Measurements from ENCODE around the gene ZNF879. TPM values are rescaled to one million over a fixed set of nuclear protein-coding genes. Genes with fewer than 3 reads are reported as not detected.

Gene ZNF879
- total RNA-seq, 1 experiment from 2014 or later, result 1.3 TPM

DNA sequence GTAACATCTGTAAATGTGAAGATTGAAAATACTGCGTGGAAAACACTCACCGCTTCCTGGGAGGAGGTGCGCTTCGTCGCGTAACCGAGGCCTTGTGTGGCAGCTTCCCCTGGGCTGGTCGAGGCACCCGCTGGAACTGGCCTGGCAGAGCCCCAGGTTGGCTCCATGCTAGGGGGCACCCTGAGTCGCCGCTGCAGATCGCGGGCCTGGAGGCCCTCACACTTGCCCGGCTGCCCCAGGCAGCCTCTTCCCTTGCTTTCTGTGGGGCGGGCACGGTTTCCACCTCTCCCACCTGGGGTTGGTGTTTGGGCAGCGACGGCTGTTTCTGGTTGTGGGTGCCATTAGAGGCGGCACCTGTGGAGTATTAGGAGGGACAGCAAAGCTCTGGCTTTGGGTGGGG, 37.4 kb downstream of the ZNF879 start:
- TF ChIP-seq, protein P1, sequence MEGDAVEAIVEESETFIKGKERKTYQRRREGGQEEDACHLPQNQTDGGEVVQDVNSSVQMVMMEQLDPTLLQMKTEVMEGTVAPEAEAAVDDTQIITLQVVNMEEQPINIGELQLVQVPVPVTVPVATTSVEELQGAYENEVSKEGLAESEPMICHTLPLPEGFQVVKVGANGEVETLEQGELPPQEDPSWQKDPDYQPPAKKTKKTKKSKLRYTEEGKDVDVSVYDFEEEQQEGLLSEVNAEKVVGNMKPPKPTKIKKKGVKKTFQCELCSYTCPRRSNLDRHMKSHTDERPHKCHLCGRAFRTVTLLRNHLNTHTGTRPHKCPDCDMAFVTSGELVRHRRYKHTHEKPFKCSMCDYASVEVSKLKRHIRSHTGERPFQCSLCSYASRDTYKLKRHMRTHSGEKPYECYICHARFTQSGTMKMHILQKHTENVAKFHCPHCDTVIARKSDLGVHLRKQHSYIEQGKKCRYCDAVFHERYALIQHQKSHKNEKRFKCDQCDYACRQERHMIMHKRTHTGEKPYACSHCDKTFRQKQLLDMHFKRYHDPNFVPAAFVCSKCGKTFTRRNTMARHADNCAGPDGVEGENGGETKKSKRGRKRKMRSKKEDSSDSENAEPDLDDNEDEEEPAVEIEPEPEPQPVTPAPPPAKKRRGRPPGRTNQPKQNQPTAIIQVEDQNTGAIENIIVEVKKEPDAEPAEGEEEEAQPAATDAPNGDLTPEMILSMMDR (IDR thresholded peaks at IDR 0.05; ENCODE audit: unreplicated experiment), result no peak
- intact Hi-C loops (cut with micrococcal nuclease), result no loop called here
- CTCF ChIA-PET, result interaction anchor here (0.5 to 0.6 kb wide), 2 partner anchors 22 to 337 kb away, joined by 3 read pairs; no protein-coding TSS in a partner anchor
- POLR2A ChIA-PET, result interaction anchor here (1.2 to 1.4 kb wide), 5 partner anchors 10 to 220 kb away, joined by 3 to 5 read pairs (median 4); no protein-coding TSS in a partner anchor
- H3K27me3 Mint-ChIP-seq (ENCODE audit: insufficient read depth, unreplicated experiment), result no peaks in the 10 kb centered on the region
- no TSS peak for BruUV-seq (replicated peaks)
- peaks cover 42% of the 10 kb centered on the region for H3K9me3 Mint-ChIP-seq (ENCODE audit: unreplicated experiment)
- H3K36me3 Mint-ChIP-seq (ENCODE audit: insufficient read depth, unreplicated experiment), result peaks cover 23% of the 10 kb centered on the region
- no peak overlapping the region for H3K27ac Mint-ChIP-seq (ENCODE audit: low read depth, unreplicated experiment)
- no peak for DNase-seq (ENCODE audit: unreplicated experiment)
- H3K4me3 Mint-ChIP-seq (ENCODE audit: unreplicated experiment), result peak overlapping the region; percentile 83
- H3K4me1 Mint-ChIP-seq (ENCODE audit: insufficient read depth, unreplicated experiment), result no peaks in the 10 kb centered on the region

DNA sequence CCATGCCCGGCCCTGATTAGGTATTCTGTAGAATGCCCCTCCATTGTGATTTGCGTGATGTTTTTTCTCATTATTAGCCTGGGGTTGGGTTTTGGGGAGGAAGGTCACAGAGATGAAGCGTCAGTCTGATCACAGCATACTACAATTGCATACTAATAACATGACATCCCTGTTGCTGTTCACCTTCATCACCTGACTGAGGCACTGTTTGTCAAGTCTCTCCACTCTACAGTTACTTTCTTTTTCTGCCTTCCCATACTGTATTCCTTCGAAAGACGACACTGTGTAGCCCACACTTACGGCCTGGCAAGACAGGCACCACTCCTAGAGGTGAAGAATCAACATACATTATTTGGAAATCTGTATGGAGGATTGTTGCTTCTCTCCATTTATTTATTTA, 42.1 kb downstream of the ZNF879 start:
- intact Hi-C loops (cut with micrococcal nuclease), result no loop called here
- Mint-ChIP-seq H3K27me3 (ENCODE audit: insufficient read depth, unreplicated experiment) (no peaks in the 10 kb centered on the region), H3K36me3 (ENCODE audit: insufficient read depth, unreplicated experiment) (peaks cover 53% of the 10 kb centered on the region), H3K9me3 (ENCODE audit: unreplicated experiment) (peaks cover 44% of the 10 kb centered on the region), H3K4me3 (ENCODE audit: unreplicated experiment) (no peak overlapping the region), H3K27ac (ENCODE audit: low read depth, unreplicated experiment) (no peak overlapping the region), H3K4me1 (ENCODE audit: insufficient read depth, unreplicated experiment) (no peaks in the 10 kb centered on the region)
- ChIA-PET POLR2A (no interaction called here), CTCF (no interaction called here)
- no TSS peak for BruUV-seq (replicated peaks)
- TF ChIP-seq, protein P1 (IDR thresholded peaks at IDR 0.05; ENCODE audit: unreplicated experiment), result no peak
- DNase-seq (ENCODE audit: unreplicated experiment), result no peak

- ChIA-PET POLR2A (no interaction called here), CTCF (no interaction called here)
- Mint-ChIP-seq H3K4me3 (ENCODE audit: unreplicated experiment) (no peak overlapping the region), H3K27ac (ENCODE audit: low read depth, unreplicated experiment) (no peak overlapping the region), H3K27me3 (ENCODE audit: insufficient read depth, unreplicated experiment) (no peaks in the 10 kb centered on the region), H3K36me3 (ENCODE audit: insufficient read depth, unreplicated experiment) (peaks cover 37% of the 10 kb centered on the region), H3K4me1 (ENCODE audit: insufficient read depth, unreplicated experiment) (no peaks in the 10 kb centered on the region), H3K9me3 (ENCODE audit: unreplicated experiment) (peaks cover 50% of the 10 kb centered on the region)
- intact Hi-C loops (cut with micrococcal nuclease), result no loop called here
- DNase-seq (ENCODE audit: unreplicated experiment), result no peak
- TF ChIP-seq, protein P1 (IDR thresholded peaks at IDR 0.05; ENCODE audit: unreplicated experiment), result no peak
- BruUV-seq (replicated peaks), result no TSS peak
These were observed 55.8 kb downstream of the ZNF879 start for GRCh38 chr5:179079165-179079987.

GRCh38 chr5:179080724-179081123, 57.1 kb downstream of the ZNF879 start:
- no peaks in the 10 kb centered on the region for H3K4me1 Mint-ChIP-seq (ENCODE audit: insufficient read depth, unreplicated experiment)
- ChIA-PET POLR2A (interaction anchor here (1.3 kb wide), 1 partner anchor 20 kb away, joined by 4 read pairs; the partner anchor contains the start of gene ZNF354C), CTCF (no interaction called here)
- H3K4me3 Mint-ChIP-seq (ENCODE audit: unreplicated experiment), result no peak overlapping the region
- TF ChIP-seq, protein P1 (IDR thresholded peaks at IDR 0.05; ENCODE audit: unreplicated experiment), result no peak
- intact Hi-C loops (cut with micrococcal nuclease), result loop anchor here (10.0 kb wide), 1 partner anchor 324 kb away; no protein-coding TSS in a partner anchor
- no TSS peak for BruUV-seq (replicated peaks)
- peaks cover 57% of the 10 kb centered on the region for H3K9me3 Mint-ChIP-seq (ENCODE audit: unreplicated experiment)
- H3K27ac Mint-ChIP-seq (ENCODE audit: low read depth, unreplicated experiment), result no peak overlapping the region
- H3K27me3 Mint-ChIP-seq (ENCODE audit: insufficient read depth, unreplicated experiment), result no peaks in the 10 kb centered on the region
- no peak for DNase-seq (ENCODE audit: unreplicated experiment)
- peaks cover 33% of the 10 kb centered on the region for H3K36me3 Mint-ChIP-seq (ENCODE audit: insufficient read depth, unreplicated experiment)

Other genes starting within 250 kb of the ZNF879 start
- gene ZNF354B, start 163.9 kb upstream of the ZNF879 start, total RNA-seq (2022), result 24.4 and 24.8 TPM in 2 replicates
- gene ZFP2, start 127.9 kb upstream of the ZNF879 start, total RNA-seq (2022), result 0.49 and 0.54 TPM in 2 replicates
- not detected in 2 replicates for gene ZNF454, start 82.6 kb upstream of the ZNF879 start, total RNA-seq (2022)
- not detected in 2 replicates for gene GRM6, start 28.5 kb upstream of the ZNF879 start, total RNA-seq (2022)
- gene ZNF354C, start 36.6 kb downstream of the ZNF879 start, total RNA-seq (2022), result 3.9 and 4.6 TPM in 2 replicates